Transverse colon (tissue), 3 donors: ENCODE measurements around the gene NTMT2.

Source experiments
- CTCF ChIP-seq, 5 experiments: fragments of 200-600 bp in 3 of 5; fragments of 450-650 bp in 2 of 5; sonication (generic) in 3 of 5; IDR thresholded peaks; 1 replicate in 2 of 5; 2 replicates in 3 of 5; pipeline ENCODE4 v1.5.1; 2016 to 2017; ENCODE audit warnings: antibody characterized with exemption in 5 of 5, inconsistent platforms in 3 of 5, mild to moderate bottlenecking in 2 of 5, moderate library complexity in 1 of 5
- EP300 ChIP-seq: sonication (generic); formaldehyde crosslinking; IDR thresholded peaks from one replicate; pipeline ENCODE4 v1.6.1; 2017; ENCODE audit warnings: antibody characterized with exemption, low read depth

DNA sequence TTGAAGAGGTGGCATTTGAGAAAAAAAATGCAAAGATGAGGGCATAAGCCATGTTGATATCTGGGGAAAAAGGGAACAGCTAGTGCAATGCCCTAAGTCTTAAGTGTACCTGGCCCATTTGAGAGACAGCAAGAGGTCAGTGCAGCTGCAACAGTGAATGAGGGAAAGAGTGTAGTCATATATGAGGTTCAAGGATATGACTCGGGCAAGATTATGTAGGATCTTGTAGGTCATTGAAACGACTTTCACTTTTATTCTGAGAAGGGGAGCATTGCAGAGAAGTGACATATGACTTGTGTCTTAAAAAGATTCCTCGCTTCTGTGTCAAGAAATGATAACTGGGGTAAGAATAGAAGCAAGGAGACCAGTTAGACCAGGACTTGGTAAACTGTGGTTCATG, 31.0 kb downstream of the NTMT2 start:
- no peak for TF ChIP-seq EP300
- TF ChIP-seq CTCF (IDR thresholded peaks at IDR 0.05) = no peak
